Measurements from ENCODE around the gene TPST2.

Gene TPST2

DNA sequence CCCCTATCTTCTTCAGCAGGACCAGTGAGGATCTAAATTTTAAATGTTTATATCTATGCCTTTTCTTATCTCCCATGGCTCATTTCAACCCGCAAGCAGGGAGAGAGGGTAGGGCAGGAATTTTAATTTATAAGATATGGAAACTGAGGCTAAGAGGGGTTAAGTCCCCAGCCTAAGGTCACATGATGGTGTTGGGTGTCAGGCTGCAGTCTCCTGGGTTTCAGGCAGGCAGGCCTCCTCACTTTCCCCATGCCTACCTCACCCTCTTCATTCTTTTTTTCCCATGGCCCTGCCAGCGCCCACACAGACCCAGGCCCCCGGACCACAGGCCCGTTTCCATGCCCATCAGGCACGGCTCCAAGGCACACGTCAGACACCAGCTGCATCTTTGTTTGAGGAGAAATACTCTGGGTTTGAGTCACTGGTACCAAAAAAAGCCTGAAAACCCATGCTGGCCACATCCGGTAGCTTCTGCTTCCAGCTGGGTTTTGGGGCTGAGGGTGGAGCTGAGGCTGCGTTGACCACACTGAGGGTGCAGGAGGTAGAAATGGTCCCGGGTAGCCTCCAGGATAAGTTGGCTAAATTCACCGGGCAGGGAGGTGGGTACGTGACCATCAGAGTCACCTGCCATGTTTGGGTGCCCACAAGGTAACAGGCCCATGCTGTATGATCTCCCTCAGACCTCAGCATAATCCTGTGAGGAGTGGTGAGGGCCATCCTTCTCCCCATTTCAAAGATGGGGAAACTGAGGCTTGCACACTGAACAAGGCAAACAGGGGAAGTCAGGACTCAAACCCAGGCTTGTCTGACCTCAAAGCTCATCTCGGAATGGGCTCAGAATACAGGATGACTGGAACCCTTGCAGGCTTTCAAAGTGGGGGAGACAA is 20.4 kb upstream of the TPST2 start:
- no peak for DNase-seq

DNA sequence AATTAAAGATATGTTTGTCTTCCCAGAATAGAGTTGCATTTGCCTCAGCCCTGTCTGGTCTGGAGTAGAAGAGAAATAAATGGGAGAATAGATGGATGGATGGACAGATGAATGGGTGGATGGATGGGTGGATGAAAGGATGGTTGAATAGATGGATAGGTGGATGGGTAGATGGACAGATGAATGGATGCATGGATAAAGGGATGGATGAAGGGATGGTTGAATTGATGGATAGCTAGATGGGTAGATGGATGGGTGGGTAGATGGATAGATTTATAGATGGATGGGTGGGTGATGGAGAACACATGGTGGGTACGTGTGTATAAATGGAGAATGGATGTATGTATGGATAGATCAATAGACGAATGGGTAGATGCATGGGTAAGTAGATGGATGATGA is 19.4 kb upstream of the TPST2 start:
- DNase-seq = no peak

- DNase-seq = no peak
Measured at GRCh38 chr22:26608129-26608528, 18.2 kb upstream of the TPST2 start.

DNA sequence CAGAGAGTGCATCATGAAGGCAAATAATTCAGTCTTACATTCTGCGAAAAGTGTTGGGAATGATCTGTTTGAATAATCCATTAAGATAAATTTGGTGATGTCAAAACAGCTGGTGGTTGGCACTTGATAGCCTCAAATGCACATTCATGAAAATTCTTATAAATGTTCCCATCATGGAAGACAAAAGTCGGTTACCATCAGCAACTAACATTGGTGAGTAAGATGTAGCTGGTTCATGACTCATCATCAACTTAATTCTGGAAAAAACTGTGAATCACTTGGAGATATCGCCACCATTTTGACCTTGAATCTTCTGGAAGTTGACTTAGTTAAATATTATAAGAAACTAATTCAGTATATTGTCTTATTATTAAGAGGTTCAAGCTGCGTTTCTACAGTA is 16.7 kb upstream of the TPST2 start:
- no peak for DNase-seq

DNA sequence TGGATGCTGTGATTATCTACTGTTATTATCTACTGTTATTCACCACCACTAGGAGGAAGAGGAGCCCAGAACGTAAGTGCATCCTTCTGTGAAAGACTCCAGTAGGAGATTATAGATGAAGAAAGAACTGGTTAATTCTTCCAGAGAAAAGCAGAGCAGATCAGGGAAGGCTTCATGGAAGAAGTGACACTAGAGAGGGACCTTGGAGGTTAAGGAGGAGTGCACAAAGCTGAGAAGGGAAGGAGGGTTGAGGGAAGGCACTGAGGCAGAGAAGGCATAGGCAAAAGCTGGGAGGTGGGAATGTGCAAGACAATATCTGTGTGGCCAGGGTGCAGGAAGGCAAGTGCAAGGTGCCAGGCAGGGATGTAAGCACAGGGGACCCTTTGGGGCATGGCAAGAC is 14.4 kb upstream of the TPST2 start:
- DNase-seq = no peak

DNA sequence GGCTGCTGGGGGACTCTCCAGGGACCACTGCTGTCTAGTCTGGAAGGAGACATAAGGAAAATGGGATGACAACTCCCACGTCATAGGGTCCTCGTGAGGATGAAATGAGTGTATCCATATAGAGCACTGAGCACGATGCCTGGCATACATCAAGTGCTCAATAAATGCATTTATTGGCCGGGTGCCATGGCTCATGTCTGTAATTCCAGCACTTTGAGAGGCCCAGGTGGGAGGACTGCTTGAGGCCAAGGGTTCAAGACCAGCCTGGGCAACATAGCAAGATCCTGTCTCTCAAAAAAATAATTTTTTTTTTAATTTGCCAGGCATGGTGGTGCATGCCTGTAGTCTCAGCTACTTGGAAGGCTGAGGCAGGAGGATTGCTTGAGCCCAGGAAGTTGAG is 12.2 kb upstream of the TPST2 start:
- DNase-seq = no peak

- DNase-seq = no peak
Measured at GRCh38 chr22:26601726-26602125, 11.8 kb upstream of the TPST2 start.

DNA sequence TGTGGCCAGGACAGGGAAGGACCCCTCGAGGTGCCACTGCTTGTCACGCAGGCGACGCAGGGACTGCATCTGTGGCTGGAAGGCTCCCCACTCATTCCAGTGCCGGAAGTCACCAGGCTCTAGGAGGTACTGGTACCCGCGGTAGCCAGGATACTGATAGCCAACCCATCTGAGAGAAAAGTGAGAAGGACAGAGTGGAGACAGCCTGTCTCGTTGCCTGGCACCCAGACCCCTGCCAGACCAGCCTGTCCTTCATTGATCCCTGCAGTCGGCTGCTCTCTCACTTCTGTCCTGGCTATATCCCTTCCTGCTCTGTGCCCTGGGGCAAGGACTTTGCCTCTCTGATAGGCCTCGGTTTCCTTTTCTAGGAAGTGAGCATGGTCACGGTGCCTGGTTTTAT is 9.6 kb upstream of the TPST2 start:
- no peak for DNase-seq

- DNase-seq = no peak
Measured at GRCh38 chr22:26597480-26597879, 7.5 kb upstream of the TPST2 start.

DNA sequence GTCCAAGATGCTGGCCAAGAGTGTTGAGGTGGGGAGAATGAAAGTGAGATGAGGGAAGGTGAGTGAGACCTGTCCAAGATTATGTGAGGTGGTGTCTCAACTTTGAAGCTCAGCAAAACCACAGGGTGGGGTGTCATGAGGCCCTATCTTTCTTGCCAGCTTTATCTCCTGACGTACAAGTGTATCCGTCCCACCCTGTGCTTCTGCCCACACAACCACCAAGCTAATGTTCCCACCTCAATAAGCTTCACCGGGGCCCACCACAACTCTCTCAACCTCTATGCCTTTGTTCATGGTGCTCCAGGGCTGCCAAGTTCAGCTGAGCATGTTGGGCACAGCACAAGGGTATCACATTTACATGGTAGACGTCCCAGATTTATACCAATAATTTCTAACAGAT is 7.1 kb upstream of the TPST2 start:
- no peak for DNase-seq

DNA sequence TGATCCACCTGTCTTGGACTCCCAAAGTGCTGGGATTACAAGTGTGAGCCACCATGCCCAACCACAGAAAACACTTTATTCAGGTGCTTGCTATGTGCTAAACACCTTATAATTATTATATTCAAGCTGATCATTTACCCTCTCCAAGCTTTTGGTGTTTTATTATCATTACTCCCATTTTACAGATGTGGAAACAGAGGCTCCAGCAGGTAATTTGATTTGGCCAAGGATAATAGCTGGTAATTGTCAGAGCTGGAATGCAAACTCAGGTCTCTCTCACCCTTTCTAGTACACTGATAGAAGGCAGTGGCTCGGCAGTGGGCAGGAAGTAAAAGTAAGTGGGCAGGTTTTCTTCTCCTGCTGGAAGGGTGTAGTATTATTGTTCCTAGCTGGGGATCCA is 3.8 kb upstream of the TPST2 start:
- no peak for DNase-seq

DNA sequence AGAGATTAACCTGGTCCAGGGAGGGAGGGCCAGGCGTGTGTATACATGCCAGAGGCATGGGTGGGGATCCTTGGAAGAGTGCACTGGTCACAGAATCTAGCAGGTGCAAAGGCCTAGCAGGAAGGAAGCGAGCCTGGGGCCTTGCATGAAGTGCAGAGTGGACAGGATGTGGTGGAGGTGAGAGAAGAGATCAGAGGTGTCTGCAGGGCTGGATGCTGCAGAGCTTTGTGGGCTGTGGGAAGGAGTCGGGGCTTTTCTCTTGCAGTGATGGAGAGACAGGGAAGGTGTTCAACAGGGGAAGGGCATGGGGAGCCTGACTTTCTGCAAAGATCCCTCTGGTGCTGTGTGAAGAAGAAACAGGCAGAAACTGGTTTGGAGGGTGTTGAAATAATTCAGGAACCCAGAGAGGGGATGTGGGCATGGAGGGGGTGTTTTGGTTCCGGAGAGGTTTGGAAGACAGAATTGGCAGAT is 2.5 kb upstream of the TPST2 start:
- DNase-seq = no peak

DNA sequence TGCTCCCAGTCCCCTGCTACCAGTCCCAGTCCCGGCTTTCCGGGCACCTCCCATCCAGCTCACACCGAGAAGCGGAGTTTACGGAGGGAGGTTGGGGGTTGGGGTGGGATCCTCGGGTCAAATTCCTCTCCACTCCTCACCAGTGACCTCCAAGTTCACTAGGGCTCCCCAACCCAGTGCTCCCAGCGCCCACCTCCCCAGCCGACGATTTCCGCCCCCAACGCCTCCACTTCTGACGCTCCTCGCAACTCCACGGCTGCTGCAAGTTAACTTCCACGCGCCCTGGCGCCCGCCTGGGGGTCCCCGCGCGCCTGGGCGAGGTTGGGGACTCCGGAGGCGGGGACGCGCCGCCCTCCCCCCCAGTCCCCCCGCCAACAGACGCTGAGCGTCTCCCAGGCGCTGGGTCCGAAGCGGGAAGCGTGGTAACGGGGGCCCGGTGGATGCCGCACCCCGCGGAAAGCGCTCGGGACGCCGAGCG is 526 bp downstream of the TPST2 start:
- DNase-seq = no peak

DNA sequence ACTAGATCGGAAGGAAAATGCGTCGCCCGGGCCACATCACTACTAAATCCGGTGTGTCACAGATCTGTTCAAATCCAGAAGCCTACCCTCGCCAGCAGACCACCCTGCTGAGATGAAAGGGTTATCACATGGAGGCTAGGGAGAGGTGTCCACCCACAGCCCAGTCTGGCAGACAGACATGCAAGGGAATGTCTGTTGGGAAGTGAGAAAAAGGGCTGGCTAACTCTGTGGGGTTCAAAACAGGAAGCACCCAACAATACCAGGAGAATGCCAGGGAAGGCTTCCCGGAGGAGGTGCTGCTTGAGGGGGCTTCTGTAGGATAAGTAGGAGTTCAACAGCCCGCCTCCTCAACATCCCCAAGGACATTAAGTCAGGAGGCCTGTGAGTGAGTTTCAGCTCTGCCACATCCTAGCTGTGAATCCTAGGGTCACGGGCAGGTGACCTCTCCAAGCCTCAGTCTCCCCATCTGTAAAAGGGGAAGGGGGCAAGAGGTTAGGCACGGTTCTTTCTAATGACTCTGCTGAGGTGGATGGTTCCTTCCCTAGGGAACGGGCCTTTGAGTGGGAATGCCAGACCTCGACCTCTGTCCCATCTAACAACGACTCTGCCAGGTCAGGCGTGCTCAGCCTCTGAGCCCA is 1.1 kb downstream of the TPST2 start:
- no peak for DNase-seq

- no peak for DNase-seq
Measured at GRCh38 chr22:26587991-26588613, 1.8 kb downstream of the TPST2 start.

- no peak for DNase-seq
Measured at GRCh38 chr22:26586556-26587325, 3.2 kb downstream of the TPST2 start.

GRCh38 chr22:26585104-26585790 is 4.7 kb downstream of the TPST2 start:
- no peak for DNase-seq

DNA sequence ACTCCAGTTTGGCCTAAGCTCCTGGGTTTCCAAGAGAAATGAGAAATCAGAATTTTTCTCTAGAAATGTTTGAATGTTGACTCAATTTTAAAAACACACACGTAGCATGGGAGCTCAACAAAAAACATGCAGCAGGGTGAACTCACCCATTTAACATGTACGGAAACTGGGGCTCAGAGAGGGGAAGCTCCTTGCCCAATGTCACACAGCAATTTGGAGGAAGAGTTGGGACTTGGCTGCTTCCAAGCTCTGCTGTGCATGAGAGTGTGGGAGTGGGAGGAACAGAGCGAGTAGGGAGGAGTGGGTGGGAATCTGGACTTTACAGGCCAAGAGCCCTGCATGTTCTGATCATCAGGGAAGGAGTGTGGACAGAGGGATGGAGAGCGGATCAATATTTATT is 5.9 kb downstream of the TPST2 start:
- DNase-seq = no peak

DNA sequence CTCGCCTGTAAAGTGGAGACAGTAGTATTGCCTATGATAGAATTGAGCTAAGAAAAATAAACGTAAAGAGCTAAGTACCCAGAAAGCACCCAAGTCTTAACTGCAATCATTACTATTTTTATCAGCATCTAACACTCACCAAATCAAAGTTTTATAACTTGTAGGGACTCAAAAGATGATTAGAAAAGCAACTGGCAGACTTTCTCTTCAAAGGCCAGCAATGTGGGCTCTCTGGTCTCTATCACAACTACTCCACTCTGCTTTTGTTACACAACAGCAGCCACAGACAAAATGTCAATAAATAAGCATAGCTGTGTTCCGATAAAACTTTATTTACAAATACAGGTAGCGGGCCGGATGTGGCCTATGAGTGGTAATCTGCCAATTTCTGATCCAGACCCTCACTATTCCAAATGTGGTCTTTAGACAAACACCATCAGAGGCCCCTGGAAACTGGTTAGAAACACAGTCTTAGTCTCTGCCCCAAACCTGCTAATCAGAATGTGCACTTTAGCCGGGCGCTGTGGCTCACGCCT is 8.2 kb downstream of the TPST2 start:
- DNase-seq = no peak

GRCh38 chr22:26581026-26581425 is 8.9 kb downstream of the TPST2 start:
- DNase-seq = no peak

DNA sequence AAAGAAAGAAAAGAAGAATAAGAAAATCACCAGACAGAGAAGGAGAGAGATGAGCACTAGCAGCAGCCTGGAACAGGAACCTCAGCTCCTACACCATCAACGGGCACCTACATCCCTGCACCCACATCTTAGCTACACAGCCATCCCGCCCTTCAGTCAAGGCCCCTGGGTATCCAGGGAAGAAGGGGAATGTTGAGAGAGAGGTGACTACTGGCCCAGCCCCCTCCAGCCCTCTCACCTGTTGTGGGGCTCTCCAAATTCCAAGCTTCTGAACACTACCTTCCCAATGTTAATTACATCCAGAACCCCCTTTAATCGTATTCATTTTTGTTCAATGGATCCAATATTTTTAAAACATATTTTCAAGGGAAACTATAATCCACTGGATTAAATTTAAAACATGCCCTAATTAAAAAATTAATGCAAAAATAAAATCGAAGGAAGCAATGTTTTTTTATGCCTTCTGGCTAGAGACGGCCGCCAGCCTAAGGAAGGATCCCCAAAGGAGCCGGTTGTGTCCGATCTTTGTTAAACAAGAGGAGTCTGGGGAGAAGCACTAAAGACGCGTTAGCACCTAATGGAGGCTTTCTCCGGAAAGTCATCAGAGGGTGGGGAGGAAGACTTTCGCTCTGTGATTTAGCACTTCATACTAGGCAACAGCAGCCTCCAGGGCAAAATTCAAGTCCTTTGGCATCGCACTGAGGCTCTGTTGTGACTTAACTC is 9.5 kb downstream of the TPST2 start:
- no peak for DNase-seq

All from SHP77 treated with DMSO at 0.1 percent for 48 hours (cell line).